GM19324 (cell line): ENCODE data around the gene ADAM23.

ENCODE experiments used
- ATAC-seq: cut with Tn5 transposase; IDR thresholded peaks from one replicate; pipeline ENCODE4 v1.9.1; 2021; ENCODE audit warnings: mild to moderate bottlenecking, moderate library complexity; ENCODE audit not compliant: unreplicated experiment, low FRiP score

Gene ADAM23

GRCh38 chr2:206627632-206628031 lies 184.3 kb downstream of the ADAM23 start:
- ATAC-seq: no peak

GRCh38 chr2:206631340-206631739 lies 188.0 kb downstream of the ADAM23 start:
- no peak for ATAC-seq

GRCh38 chr2:206635015-206635414 lies 191.7 kb downstream of the ADAM23 start:
- no peak for ATAC-seq

- no peak for ATAC-seq
These were observed 196.3 kb downstream of the ADAM23 start for GRCh38 chr2:206639636-206640035.

GRCh38 chr2:206641226-206641625 lies 197.9 kb downstream of the ADAM23 start:
- ATAC-seq: no peak

GRCh38 chr2:206642075-206643025 lies 199.0 kb downstream of the ADAM23 start, which contains the start of gene FAM237A:
FAM237A (plus strand) TSS chr2:206642487; CDS start chr2:206644237, 1,750 bp downstream.
- no peak for ATAC-seq

- ATAC-seq: no peak
These were observed 204.7 kb downstream of the ADAM23 start for GRCh38 chr2:206647985-206648384.

- no peak for ATAC-seq
These were observed 213.8 kb downstream of the ADAM23 start for GRCh38 chr2:206657087-206657486.

GRCh38 chr2:206665251-206665650 lies 221.9 kb downstream of the ADAM23 start:
- no peak for ATAC-seq
